ENCODE results near the gene RARRES2. TPM values are rescaled to one million over a fixed set of nuclear protein-coding genes. Genes with fewer than 3 reads are reported as not detected.

RARRES2 gene
- total RNA-seq, 1 experiment from 2014 or later, result not detected

DNA sequence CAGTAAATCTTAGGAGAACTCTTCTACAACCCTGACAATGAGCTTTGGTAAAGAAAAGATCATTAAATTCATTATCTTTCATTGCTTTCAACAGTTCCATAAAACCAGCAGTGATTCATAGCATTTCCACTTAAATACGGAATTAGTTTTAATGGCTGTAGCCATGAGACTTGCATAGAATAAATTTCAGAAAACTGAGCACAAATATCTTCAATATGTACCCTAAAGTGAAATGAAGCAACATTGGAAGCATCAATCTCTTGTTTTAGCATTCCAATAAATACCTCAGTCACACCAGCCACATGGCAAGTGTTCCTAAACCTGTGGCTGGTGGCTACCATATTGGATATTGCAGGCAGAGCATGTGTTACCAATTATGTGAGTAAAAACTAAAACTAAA is 3.6 kb upstream of the RARRES2 start:
- intact Hi-C loops (cut with micrococcal nuclease), result no loop called here
- TF ChIP-seq, protein P1, sequence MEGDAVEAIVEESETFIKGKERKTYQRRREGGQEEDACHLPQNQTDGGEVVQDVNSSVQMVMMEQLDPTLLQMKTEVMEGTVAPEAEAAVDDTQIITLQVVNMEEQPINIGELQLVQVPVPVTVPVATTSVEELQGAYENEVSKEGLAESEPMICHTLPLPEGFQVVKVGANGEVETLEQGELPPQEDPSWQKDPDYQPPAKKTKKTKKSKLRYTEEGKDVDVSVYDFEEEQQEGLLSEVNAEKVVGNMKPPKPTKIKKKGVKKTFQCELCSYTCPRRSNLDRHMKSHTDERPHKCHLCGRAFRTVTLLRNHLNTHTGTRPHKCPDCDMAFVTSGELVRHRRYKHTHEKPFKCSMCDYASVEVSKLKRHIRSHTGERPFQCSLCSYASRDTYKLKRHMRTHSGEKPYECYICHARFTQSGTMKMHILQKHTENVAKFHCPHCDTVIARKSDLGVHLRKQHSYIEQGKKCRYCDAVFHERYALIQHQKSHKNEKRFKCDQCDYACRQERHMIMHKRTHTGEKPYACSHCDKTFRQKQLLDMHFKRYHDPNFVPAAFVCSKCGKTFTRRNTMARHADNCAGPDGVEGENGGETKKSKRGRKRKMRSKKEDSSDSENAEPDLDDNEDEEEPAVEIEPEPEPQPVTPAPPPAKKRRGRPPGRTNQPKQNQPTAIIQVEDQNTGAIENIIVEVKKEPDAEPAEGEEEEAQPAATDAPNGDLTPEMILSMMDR (IDR thresholded peaks at IDR 0.05; ENCODE audit: unreplicated experiment), result no peak
- BruUV-seq (replicated peaks), result no TSS peak
- Mint-ChIP-seq H3K9me3 (ENCODE audit: unreplicated experiment) (peaks cover 12% of the 10 kb centered on the region), H3K36me3 (ENCODE audit: insufficient read depth, unreplicated experiment) (no peaks in the 10 kb centered on the region), H3K4me1 (ENCODE audit: insufficient read depth, unreplicated experiment) (no peaks in the 10 kb centered on the region), H3K27me3 (ENCODE audit: insufficient read depth, unreplicated experiment) (peaks cover 16% of the 10 kb centered on the region), H3K27ac (ENCODE audit: low read depth, unreplicated experiment) (no peak overlapping the region), H3K4me3 (ENCODE audit: unreplicated experiment) (no peak overlapping the region)
- ChIA-PET CTCF (interaction anchor here (3.3 kb wide), 1 partner anchor 11 kb away, joined by 16 read pairs; no protein-coding TSS in a partner anchor), POLR2A (no interaction called here)
- no peak for DNase-seq (ENCODE audit: unreplicated experiment)

DNA sequence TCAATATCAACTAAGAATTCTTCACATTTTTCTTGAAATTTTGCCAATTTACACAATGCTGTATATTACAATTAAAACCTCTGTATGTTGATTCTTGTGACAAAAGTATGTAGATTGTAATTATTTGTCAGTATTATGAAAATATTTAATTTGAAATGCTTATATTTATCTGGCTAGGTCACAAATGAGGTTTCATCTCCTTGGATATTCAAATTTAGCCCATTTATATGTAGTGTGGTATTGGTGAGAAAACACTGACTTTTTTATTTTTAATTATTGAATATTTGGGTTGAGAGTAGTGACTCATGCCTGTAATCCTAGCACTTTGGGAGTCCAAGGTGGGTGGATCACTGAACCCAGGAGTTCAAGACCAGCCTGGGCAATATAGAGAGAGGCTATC is 2.9 kb upstream of the RARRES2 start:
- BruUV-seq (replicated peaks), result no TSS peak
- Mint-ChIP-seq H3K27me3 (ENCODE audit: insufficient read depth, unreplicated experiment) (peaks cover 16% of the 10 kb centered on the region), H3K27ac (ENCODE audit: low read depth, unreplicated experiment) (no peak overlapping the region), H3K9me3 (ENCODE audit: unreplicated experiment) (peaks cover 12% of the 10 kb centered on the region), H3K36me3 (ENCODE audit: insufficient read depth, unreplicated experiment) (no peaks in the 10 kb centered on the region), H3K4me3 (ENCODE audit: unreplicated experiment) (no peak overlapping the region), H3K4me1 (ENCODE audit: insufficient read depth, unreplicated experiment) (no peaks in the 10 kb centered on the region)
- ChIA-PET CTCF (interaction anchor here (0.6 kb wide), 2 partner anchors 74 to 621 kb away, joined by 3 read pairs; no protein-coding TSS in a partner anchor), POLR2A (no interaction called here)
- intact Hi-C loops (cut with micrococcal nuclease), result no loop called here
- no peak for DNase-seq (ENCODE audit: unreplicated experiment)
- TF ChIP-seq, protein P1 (IDR thresholded peaks at IDR 0.05; ENCODE audit: unreplicated experiment), result no peak

DNA sequence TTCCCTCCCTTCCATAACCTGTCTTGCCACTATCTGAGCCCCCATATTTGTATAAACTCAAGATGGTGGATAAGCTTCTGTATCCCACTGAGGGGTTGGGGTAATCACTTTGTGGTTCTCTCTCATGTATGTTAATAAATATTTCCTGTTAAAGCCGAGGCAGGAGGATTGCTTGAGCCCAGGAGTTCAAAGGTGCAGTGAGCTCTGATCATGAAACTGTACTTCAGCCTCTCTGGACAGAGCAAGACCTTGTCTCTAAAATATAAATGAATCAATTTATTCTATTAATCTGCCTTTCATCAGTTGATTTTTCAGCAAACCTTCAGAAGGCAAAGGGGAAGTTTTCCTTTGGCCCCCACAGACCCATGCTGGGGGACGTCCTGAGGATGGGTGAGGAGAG is 1.8 kb upstream of the RARRES2 start:
- H3K27ac Mint-ChIP-seq (ENCODE audit: low read depth, unreplicated experiment), result no peak overlapping the region
- no peaks in the 10 kb centered on the region for H3K4me1 Mint-ChIP-seq (ENCODE audit: insufficient read depth, unreplicated experiment)
- DNase-seq (ENCODE audit: unreplicated experiment), result no peak
- POLR2A ChIA-PET, result no interaction called here
- H3K4me3 Mint-ChIP-seq (ENCODE audit: unreplicated experiment), result no peak overlapping the region
- H3K27me3 Mint-ChIP-seq (ENCODE audit: insufficient read depth, unreplicated experiment), result peaks cover 16% of the 10 kb centered on the region
- intact Hi-C loops (cut with micrococcal nuclease), result no loop called here
- no TSS peak for BruUV-seq (replicated peaks)
- TF ChIP-seq, protein P1 (IDR thresholded peaks at IDR 0.05; ENCODE audit: unreplicated experiment), result no peak
- CTCF ChIA-PET, result interaction anchor here (0.6 to 0.9 kb wide), 2 partner anchors 12 to 13 kb away, joined by 3 to 5 read pairs; no protein-coding TSS in a partner anchor
- peaks cover 12% of the 10 kb centered on the region for H3K9me3 Mint-ChIP-seq (ENCODE audit: unreplicated experiment)
- no peaks in the 10 kb centered on the region for H3K36me3 Mint-ChIP-seq (ENCODE audit: insufficient read depth, unreplicated experiment)

DNA sequence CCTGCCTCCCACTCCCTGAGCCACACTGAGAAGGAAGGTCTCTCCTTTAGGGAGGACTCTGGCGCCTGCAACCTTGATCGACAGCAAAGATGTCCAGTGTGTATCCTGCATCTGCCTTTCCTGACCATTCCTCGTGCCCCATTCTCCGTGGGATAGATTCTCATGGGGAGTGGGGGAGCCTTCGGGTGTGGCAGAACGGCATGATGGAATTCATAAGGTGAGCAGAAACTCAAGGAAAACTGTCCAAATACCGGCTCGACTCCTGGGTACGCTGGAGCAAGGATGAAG is 636 bp upstream of the RARRES2 start:
- Mint-ChIP-seq H3K4me3 (ENCODE audit: unreplicated experiment) (no peak overlapping the region), H3K4me1 (ENCODE audit: insufficient read depth, unreplicated experiment) (no peaks in the 10 kb centered on the region), H3K36me3 (ENCODE audit: insufficient read depth, unreplicated experiment) (peaks cover 5% of the 10 kb centered on the region), H3K27me3 (ENCODE audit: insufficient read depth, unreplicated experiment) (peaks cover 15% of the 10 kb centered on the region), H3K9me3 (ENCODE audit: unreplicated experiment) (peaks cover 12% of the 10 kb centered on the region), H3K27ac (ENCODE audit: low read depth, unreplicated experiment) (no peak overlapping the region)
- ChIA-PET POLR2A (no interaction called here), CTCF (no interaction called here)
- intact Hi-C loops (cut with micrococcal nuclease), result no loop called here
- DNase-seq (ENCODE audit: unreplicated experiment), result no peak
- TF ChIP-seq, protein P1 (IDR thresholded peaks at IDR 0.05; ENCODE audit: unreplicated experiment), result no peak
- BruUV-seq (replicated peaks), result no TSS peak
